Endothelial cell of umbilical vein (primary cell): Measurements from ENCODE around the gene USP27X.

ENCODE experiments used
- EZH2 ChIP-seq: IDR thresholded peaks from 2 replicates; pipeline ENCODE4 v1.6.1; 2012; ENCODE audit warnings: borderline replicate concordance, low read depth, mild to moderate bottlenecking, moderate library complexity, low read length, inconsistent platforms; ENCODE audit not compliant: severe bottlenecking
- FOS ChIP-seq: IDR thresholded peaks from 2 replicates; pipeline ENCODE4 v1.6.1; 2011; ENCODE audit warnings: mild to moderate bottlenecking, low read length, moderate library complexity, borderline replicate concordance; ENCODE audit not compliant: insufficient read depth
- GATA2 ChIP-seq: IDR thresholded peaks from 2 replicates; pipeline ENCODE4 v1.7.0; 2011; ENCODE audit warnings: low read depth, mild to moderate bottlenecking, moderate library complexity, mixed read lengths, low read length; ENCODE audit not compliant: insufficient read length, insufficient read depth
- JUN ChIP-seq: IDR thresholded peaks from 2 replicates; pipeline ENCODE4 v1.6.1; 2011; ENCODE audit warnings: borderline replicate concordance, low read depth; ENCODE audit not compliant: insufficient read length, insufficient read depth
- MYC ChIP-seq: IDR thresholded peaks from one replicate; pipeline ENCODE4 v1.6.1; 2011; ENCODE audit warnings: mild to moderate bottlenecking, low read depth, low read length
- POLR2A ChIP-seq: IDR thresholded peaks from 2 replicates; pipeline ENCODE4 v1.6.1; 2012; ENCODE audit warnings: low read depth, mild to moderate bottlenecking, control low read depth, low read length
- POLR2AphosphoS5 ChIP-seq: IDR thresholded peaks from 2 replicates; pipeline ENCODE4 v1.6.1; 2012; ENCODE audit warnings: low read depth, mild to moderate bottlenecking, control low read depth, low read length, moderate library complexity; ENCODE audit not compliant: insufficient read depth
- TF ChIP-seq, protein P1 (sequence below): IDR thresholded peaks from 2 replicates; pipeline ENCODE4 v1.6.1; 2011; ENCODE audit not compliant: insufficient read depth, insufficient read length
- TF ChIP-seq, protein P2 (sequence below), 2 donors: IDR thresholded peaks; 1 replicate in 1 of 2; 2 replicates in 1 of 2; pipeline ENCODE4 v1.5.1; 2011; ENCODE audit warnings: low read length in 2 of 2, mild to moderate bottlenecking in 2 of 2, moderate library complexity in 2 of 2, control low read depth in 1 of 2, inconsistent platforms in 1 of 2, low read depth in 1 of 2; ENCODE audit not compliant: insufficient read depth in 1 of 2; ENCODE audit errors: extremely low read depth in 1 of 2

DNA sequence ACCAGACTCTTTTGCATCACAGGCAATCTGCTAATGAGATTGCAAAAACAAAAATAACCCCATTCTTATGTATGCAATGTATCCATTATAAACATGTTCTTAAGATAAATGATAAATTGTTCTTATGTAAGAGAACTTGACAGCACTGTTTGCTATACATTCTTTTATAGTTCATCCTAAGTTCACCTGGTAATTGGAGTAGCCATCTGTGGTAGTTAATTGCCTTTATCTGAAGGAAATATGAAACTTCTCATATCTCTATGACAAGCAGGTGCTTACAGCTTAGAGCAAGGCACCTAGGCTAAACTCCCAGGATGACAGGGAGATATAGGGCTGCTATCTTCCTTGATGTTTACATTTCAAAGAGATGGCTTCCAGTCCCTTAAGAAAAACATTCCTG lies 21.8 kb downstream of the USP27X start:
- TF ChIP-seq POLR2AphosphoS5 (no peak), POLR2A (no peak), EZH2 (no peak), MYC (no peak), GATA2 (no peak), JUN (no peak), FOS (no peak)
- TF ChIP-seq, protein P1, sequence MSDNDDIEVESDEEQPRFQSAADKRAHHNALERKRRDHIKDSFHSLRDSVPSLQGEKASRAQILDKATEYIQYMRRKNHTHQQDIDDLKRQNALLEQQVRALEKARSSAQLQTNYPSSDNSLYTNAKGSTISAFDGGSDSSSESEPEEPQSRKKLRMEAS: no peak
- TF ChIP-seq, protein P2, sequence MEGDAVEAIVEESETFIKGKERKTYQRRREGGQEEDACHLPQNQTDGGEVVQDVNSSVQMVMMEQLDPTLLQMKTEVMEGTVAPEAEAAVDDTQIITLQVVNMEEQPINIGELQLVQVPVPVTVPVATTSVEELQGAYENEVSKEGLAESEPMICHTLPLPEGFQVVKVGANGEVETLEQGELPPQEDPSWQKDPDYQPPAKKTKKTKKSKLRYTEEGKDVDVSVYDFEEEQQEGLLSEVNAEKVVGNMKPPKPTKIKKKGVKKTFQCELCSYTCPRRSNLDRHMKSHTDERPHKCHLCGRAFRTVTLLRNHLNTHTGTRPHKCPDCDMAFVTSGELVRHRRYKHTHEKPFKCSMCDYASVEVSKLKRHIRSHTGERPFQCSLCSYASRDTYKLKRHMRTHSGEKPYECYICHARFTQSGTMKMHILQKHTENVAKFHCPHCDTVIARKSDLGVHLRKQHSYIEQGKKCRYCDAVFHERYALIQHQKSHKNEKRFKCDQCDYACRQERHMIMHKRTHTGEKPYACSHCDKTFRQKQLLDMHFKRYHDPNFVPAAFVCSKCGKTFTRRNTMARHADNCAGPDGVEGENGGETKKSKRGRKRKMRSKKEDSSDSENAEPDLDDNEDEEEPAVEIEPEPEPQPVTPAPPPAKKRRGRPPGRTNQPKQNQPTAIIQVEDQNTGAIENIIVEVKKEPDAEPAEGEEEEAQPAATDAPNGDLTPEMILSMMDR (IDR thresholded peaks at IDR 0.05; ENCODE audit: extremely low read depth in 1 of 2, insufficient read depth in 1 of 2, low read depth in 1 of 2, low read length in 2 of 2): no peak
